IMR-90 (cell line): ENCODE results near the gene PLB1. TPM values are rescaled to one million over a fixed set of nuclear protein-coding genes. Genes with fewer than 3 reads are reported as not detected.

Experiments used
- ATAC-seq: fragments of 200-7000 bp; cut with Tn5 transposase; 2 replicates; pipeline ENCODE4 v1.9.1; 2020; ENCODE audit warnings: low read depth, mild to moderate bottlenecking, moderate library complexity
- BruUV-seq: library from RNA; stranded (reverse); fragments of 400-500 nt; replicated peaks from 2 replicates; lab custom pipeline; 2021; lab: Mats Ljungman, UMichigan
- CTCF ChIA-PET: fragments of 300-600 bp; formaldehyde crosslinking; extraction: SDS; loops from one replicate; lab custom pipeline; 2021; ENCODE audit warnings: antibody characterized with exemption; lab: Yijun Ruan, JAX
- POLR2A ChIA-PET: fragments of 300-600 bp; sonication (Branson Sonifier 250); formaldehyde crosslinking; loops from one replicate; lab custom pipeline; 2022; ENCODE audit warnings: antibody characterized with exemption; ENCODE audit not compliant: unreplicated experiment; lab: Charles Lee
- DNase-seq: peaks from one replicate; pipeline ENCODE4 v3.0.0; 2013
- H2AFZ ChIP-seq: replicated peaks from 2 replicates; pipeline ENCODE3; 2013; ENCODE audit warnings: low read length, mild to moderate bottlenecking; ENCODE audit not compliant: poor library complexity
- H2AK5ac ChIP-seq: 2 replicates; pipeline ENCODE4 v1.6.1; 2013; ENCODE audit warnings: low read depth, low read length, inconsistent platforms
- H2AK9ac ChIP-seq: replicated peaks from 2 replicates; pipeline ENCODE3; 2013; ENCODE audit warnings: mild to moderate bottlenecking, low read depth, low read length, moderate library complexity; ENCODE audit not compliant: poor library complexity
- H2BK120ac ChIP-seq: 2 replicates; pipeline ENCODE4 v1.6.1; 2013; ENCODE audit warnings: low read depth, low read length, inconsistent platforms
- H2BK15ac ChIP-seq: 3 replicates; pipeline ENCODE4 v1.6.1; 2013; ENCODE audit warnings: low read depth, low read length, inconsistent platforms
- H2BK20ac ChIP-seq: 2 replicates; pipeline ENCODE4 v1.6.1; 2013; ENCODE audit warnings: low read depth, mild to moderate bottlenecking, inconsistent platforms, low read length, moderate library complexity
- H2BK5ac ChIP-seq: 2 replicates; pipeline ENCODE4 v1.6.1; 2013; ENCODE audit warnings: mild to moderate bottlenecking, low read depth, low read length, inconsistent platforms; ENCODE audit not compliant: poor library complexity, severe bottlenecking
- H3K14ac ChIP-seq: replicated peaks from 2 replicates; pipeline ENCODE4 v1.6.1; 2013; ENCODE audit warnings: low read depth, low read length, inconsistent platforms
- H3K18ac ChIP-seq: 2 replicates; pipeline ENCODE4 v1.6.1; 2013; ENCODE audit warnings: low read depth, low read length, control low read depth
- H3K23ac ChIP-seq: 2 replicates; pipeline ENCODE4 v1.6.1; 2013; ENCODE audit warnings: low read depth, low read length, inconsistent platforms
- H3K27ac ChIP-seq: 2 replicates; pipeline ENCODE4 v1.5.1; 2013; ENCODE audit warnings: mild to moderate bottlenecking, control low read depth, low read length; ENCODE audit not compliant: insufficient read depth
- H3K27me3 ChIP-seq: 2 replicates; pipeline ENCODE4 v1.6.1; 2013; ENCODE audit warnings: low read length; ENCODE audit not compliant: control insufficient read depth, insufficient read depth
- H3K36me3 ChIP-seq: 2 replicates; pipeline ENCODE4 v1.6.1; 2013; ENCODE audit warnings: low read length, mixed read lengths; ENCODE audit not compliant: control insufficient read depth, insufficient read depth
- H3K4ac ChIP-seq: 2 replicates; pipeline ENCODE4 v1.6.1; 2013; ENCODE audit warnings: low read depth, low read length, inconsistent platforms
- H3K4me1 ChIP-seq: 2 replicates; pipeline ENCODE4 v1.6.1; 2013; ENCODE audit warnings: low read length, mixed read lengths; ENCODE audit not compliant: control insufficient read depth, insufficient read depth
- H3K4me2 ChIP-seq: 2 replicates; pipeline ENCODE4 v1.6.1; 2013; ENCODE audit warnings: low read depth, mild to moderate bottlenecking, control low read depth, low read length, moderate library complexity
- H3K4me3 ChIP-seq: 2 replicates; pipeline ENCODE4 v1.5.1; 2013; ENCODE audit warnings: low read depth, mild to moderate bottlenecking, control low read depth, low read length, moderate library complexity; ENCODE audit not compliant: insufficient read depth
- H3K56ac ChIP-seq: 2 replicates; pipeline ENCODE4 v1.6.1; 2013; ENCODE audit warnings: low read length, inconsistent platforms; ENCODE audit not compliant: insufficient read depth; ENCODE audit errors: extremely low read depth
- H3K79me1 ChIP-seq, 2 experiments: 2 replicates each; pipeline ENCODE4 v1.6.1; 2013; ENCODE audit warnings: low read length in 2 of 2, inconsistent platforms in 1 of 2, low read depth in 1 of 2
- H3K9ac ChIP-seq: 2 replicates; pipeline ENCODE4 v1.6.1; 2013; ENCODE audit warnings: low read depth, low read length, control low read depth
- H3K9me1 ChIP-seq: 2 replicates; pipeline ENCODE4 v1.6.1; 2013; ENCODE audit warnings: low read length, inconsistent platforms; ENCODE audit not compliant: insufficient read depth
- H3K9me3 ChIP-seq: 2 replicates; pipeline ENCODE4 v1.6.1; 2013; ENCODE audit warnings: low read length; ENCODE audit not compliant: control insufficient read depth, insufficient read depth
- H4K20me1 ChIP-seq: 2 replicates; pipeline ENCODE4 v1.6.1; 2013; ENCODE audit warnings: low read length, inconsistent platforms; ENCODE audit not compliant: insufficient read depth
- H4K5ac ChIP-seq: 2 replicates; pipeline ENCODE4 v1.6.1; 2013; ENCODE audit warnings: mild to moderate bottlenecking, low read depth, low read length, control low read depth
- H4K8ac ChIP-seq, 2 experiments: 2 replicates each; pipeline ENCODE4 v1.6.1; 2013; ENCODE audit warnings: low read depth in 2 of 2, low read length in 2 of 2, control low read depth in 1 of 2, inconsistent platforms in 1 of 2
- H4K91ac ChIP-seq: 2 replicates; pipeline ENCODE4 v1.6.1; 2013; ENCODE audit warnings: low read depth, low read length, inconsistent platforms; ENCODE audit not compliant: insufficient read depth
- FOS ChIP-seq: fragments of 150-350 bp; IDR thresholded peaks from 2 replicates; pipeline ENCODE4 v1.6.1; 2016; ENCODE audit warnings: low read depth, low read length
- MAFK ChIP-seq: IDR thresholded peaks from 2 replicates; pipeline ENCODE4 v1.6.1; 2012; ENCODE audit warnings: low read depth, low read length, improper control_type of control experiment
- RAD21 ChIP-seq: IDR thresholded peaks from 2 replicates; pipeline ENCODE4 v1.6.1; 2012; ENCODE audit warnings: low read length, improper control_type of control experiment
- SMC3 ChIP-seq: fragments of 150-350 bp; IDR thresholded peaks from 2 replicates; pipeline ENCODE4 v1.6.1; 2016; ENCODE audit warnings: low read depth, mild to moderate bottlenecking, antibody characterized with exemption, low read length, moderate library complexity
- WGBS, 2 experiments: methylation state at CpG; one replicate each; pipeline versions ENCODE4 v1.1.5 to v1.1.7; 2013; ENCODE audit warnings: missing lambda C conversion rate in 2 of 2; ENCODE audit not compliant: insufficient read length in 1 of 2; ENCODE audit errors: extremely low coverage in 2 of 2; 5-methylcytosine and 5-hydroxymethylcytosine counted together
- dilution Hi-C: fragments of 300-500 bp; cut with HindIII; formaldehyde crosslinking; loops from one replicate; pipeline ENCODE4 v1.14.3; 2018; ENCODE audit warnings: low sequenced_read_pairs; ENCODE audit not compliant: unreplicated experiment
- in situ Hi-C: fragments of 300-500 bp; cut with MboI; formaldehyde crosslinking; loops from 3 replicates; pipeline ENCODE4 v1.14.3; 2019; ENCODE audit warnings: low sequenced_read_pairs, inconsistent platforms, mixed read lengths
- intact Hi-C: fragments of 100-400 bp; cut with micrococcal nuclease; formaldehyde crosslinking; loops from 2 replicates; pipeline ENCODE4 v1.10.0; 2022
- polyA plus RNA-seq, 3 experiments: library from polyadenylated mRNA; depleted of rRNA; stranded (reverse); fragments of >200 nt; gene quantifications; 2 replicates each; pipeline ENCODE4 v1.2.3, GENCODE V29; 2012; ENCODE audit warnings: low replicate concordance in 1 of 3
- total RNA-seq: library from RNA; depleted of rRNA; stranded (reverse); fragments of >200 nt; gene quantifications from 2 replicates; pipeline ENCODE4 v1.2.3, GENCODE V29; 2012
- TF ChIP-seq, protein P1 (sequence below): conservative IDR thresholded peaks from 2 replicates; pipeline ENCODE4 v1.5.1; 2012; ENCODE audit warnings: mild to moderate bottlenecking, low read depth, low read length, improper control_type of control experiment

The PLB1 gene
- total and polyA plus RNA-seq, 2 of the 4 experiments (the other 2 are of a cell fraction) = 0.74 to 0.90 TPM

DNA sequence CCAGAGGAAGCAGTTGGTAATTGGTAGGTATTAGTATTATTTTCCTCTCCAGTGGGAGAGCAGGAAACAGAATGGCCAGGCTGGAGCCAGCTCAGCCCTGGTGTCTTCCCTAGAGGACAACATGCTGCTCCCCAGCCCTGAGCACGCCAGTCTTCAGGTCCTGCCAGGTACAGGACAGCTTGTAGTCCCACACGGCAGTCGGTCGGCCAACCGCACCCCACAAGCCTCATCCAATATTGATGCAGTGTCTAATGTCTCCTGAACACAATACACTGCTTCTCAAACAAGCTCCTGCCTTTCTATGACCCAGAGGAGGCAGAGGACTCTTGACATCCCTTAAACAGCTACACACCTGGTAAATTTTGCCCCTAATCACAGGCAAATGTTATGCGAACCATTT is 184.8 kb downstream of the PLB1 start:
- WGBS, 2 experiments = no CpG with 5 or more reads among the region's 6 CpGs
- dilution Hi-C loops = no loop called here
- H3K9ac ChIP-seq = no peak overlapping the region

More for the DNA sequence above, 184.8 kb downstream of the PLB1 start:
- Histone ChIP-seq H2BK20ac (peak overlapping the region; percentile 45; the same call in 1 of the 2 replicates), H2BK5ac (peak overlapping the region; percentile 16), H2AFZ (no peak overlapping the region), H4K5ac (peak overlapping the region; percentile 15; the same call in 1 of the 2 replicates), H2AK9ac (no peak overlapping the region), H3K79me1 (0 out of 4 replicates have a peak, but pooled peaks cover 0 to 6% of the 10 kb centered on the region in 2 experiments), H3K23ac (no peak overlapping the region; the same call in 1 of the 2 replicates), H3K4ac (peak overlapping the region; percentile 51), H3K18ac (peak overlapping the region; percentile 15; the same call in 1 of the 2 replicates), H4K8ac (peak overlapping the region; percentile 2 to 52; a peak in 2 of 4 replicates), H3K4me1 (peaks cover 29% of the 10 kb centered on the region), H3K27ac (no peak overlapping the region), H2BK15ac (peak overlapping the region; percentile 4; the same call in 2 of the 3 replicates), H3K36me3 (no peaks in the 10 kb centered on the region), H3K4me3 (no peak overlapping the region), H3K27me3 (no peaks in the 10 kb centered on the region), H2AK5ac (peak overlapping the region; percentile 83), H3K14ac (0 out of 2 replicates have a peak overlapping the region, but pooled peaks have one; percentile 28), H4K20me1 (no peaks in the 10 kb centered on the region), H2BK120ac (peak overlapping the region; percentile 78), H3K9me1 (peaks cover 21% of the 10 kb centered on the region), H3K9me3 (no peaks in the 10 kb centered on the region), H3K56ac (no peak overlapping the region), H4K91ac (peak overlapping the region; percentile 63), H3K4me2 (no peak overlapping the region)
- in situ Hi-C loops (no loop called here), intact Hi-C loops (loop anchor here (5.0 kb wide), 1 partner anchor 72 kb away; the partner anchor contains the start of gene PPP1CB)
- no TSS peak for BruUV-seq
- CTCF ChIA-PET = no interaction called here
- no peak for ATAC-seq
- no peak for DNase-seq
- TF ChIP-seq RAD21 (no peak), FOS (no peak), MAFK (no peak), SMC3 (no peak)
- TF ChIP-seq, protein P1, sequence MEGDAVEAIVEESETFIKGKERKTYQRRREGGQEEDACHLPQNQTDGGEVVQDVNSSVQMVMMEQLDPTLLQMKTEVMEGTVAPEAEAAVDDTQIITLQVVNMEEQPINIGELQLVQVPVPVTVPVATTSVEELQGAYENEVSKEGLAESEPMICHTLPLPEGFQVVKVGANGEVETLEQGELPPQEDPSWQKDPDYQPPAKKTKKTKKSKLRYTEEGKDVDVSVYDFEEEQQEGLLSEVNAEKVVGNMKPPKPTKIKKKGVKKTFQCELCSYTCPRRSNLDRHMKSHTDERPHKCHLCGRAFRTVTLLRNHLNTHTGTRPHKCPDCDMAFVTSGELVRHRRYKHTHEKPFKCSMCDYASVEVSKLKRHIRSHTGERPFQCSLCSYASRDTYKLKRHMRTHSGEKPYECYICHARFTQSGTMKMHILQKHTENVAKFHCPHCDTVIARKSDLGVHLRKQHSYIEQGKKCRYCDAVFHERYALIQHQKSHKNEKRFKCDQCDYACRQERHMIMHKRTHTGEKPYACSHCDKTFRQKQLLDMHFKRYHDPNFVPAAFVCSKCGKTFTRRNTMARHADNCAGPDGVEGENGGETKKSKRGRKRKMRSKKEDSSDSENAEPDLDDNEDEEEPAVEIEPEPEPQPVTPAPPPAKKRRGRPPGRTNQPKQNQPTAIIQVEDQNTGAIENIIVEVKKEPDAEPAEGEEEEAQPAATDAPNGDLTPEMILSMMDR = no peak
- POLR2A ChIA-PET = no interaction called here
